ENCODE results near the gene SLC38A4.

GRCh38 chr12:46771268-46771827 lies 54.4 kb downstream of the SLC38A4 start:
- TF ChIP-seq, protein P1, sequence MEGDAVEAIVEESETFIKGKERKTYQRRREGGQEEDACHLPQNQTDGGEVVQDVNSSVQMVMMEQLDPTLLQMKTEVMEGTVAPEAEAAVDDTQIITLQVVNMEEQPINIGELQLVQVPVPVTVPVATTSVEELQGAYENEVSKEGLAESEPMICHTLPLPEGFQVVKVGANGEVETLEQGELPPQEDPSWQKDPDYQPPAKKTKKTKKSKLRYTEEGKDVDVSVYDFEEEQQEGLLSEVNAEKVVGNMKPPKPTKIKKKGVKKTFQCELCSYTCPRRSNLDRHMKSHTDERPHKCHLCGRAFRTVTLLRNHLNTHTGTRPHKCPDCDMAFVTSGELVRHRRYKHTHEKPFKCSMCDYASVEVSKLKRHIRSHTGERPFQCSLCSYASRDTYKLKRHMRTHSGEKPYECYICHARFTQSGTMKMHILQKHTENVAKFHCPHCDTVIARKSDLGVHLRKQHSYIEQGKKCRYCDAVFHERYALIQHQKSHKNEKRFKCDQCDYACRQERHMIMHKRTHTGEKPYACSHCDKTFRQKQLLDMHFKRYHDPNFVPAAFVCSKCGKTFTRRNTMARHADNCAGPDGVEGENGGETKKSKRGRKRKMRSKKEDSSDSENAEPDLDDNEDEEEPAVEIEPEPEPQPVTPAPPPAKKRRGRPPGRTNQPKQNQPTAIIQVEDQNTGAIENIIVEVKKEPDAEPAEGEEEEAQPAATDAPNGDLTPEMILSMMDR (IDR thresholded peaks at IDR 0.05): no peak
- no peak for TF ChIP-seq POLR2A (IDR thresholded peaks at IDR 0.05)
